GM18505 (cell line): ENCODE results near the gene YES1.
"Not testable (repeated sequence)": the region's sequence is repeated elsewhere in the genome, so short reads cannot be mapped to it uniquely, and the experiment has no call there.

Source experiments
- ATAC-seq: cut with Tn5 transposase; IDR thresholded peaks from one replicate; pipeline ENCODE4 v1.9.1; 2021; ENCODE audit not compliant: unreplicated experiment
- POLR2A ChIP-seq: IDR thresholded peaks from 4 replicates; pipeline ENCODE4 v1.6.1; 2011; ENCODE audit warnings: borderline replicate concordance; ENCODE audit not compliant: insufficient read depth, insufficient read length; ENCODE audit errors: extremely low read depth

The YES1 gene

GRCh38 chr18:789397-789796 is 22.6 kb downstream of the YES1 start:
- TF ChIP-seq POLR2A: no peak
- no peak for ATAC-seq

GRCh38 chr18:785242-785641 is 26.8 kb downstream of the YES1 start:
- TF ChIP-seq POLR2A: no peak
- ATAC-seq: no peak

GRCh38 chr18:784470-785172 is 27.4 kb downstream of the YES1 start:
- no peak for TF ChIP-seq POLR2A

GRCh38 chr18:778194-778927 is 33.7 kb downstream of the YES1 start:
- ATAC-seq: no peak
- no peak for TF ChIP-seq POLR2A

More at GRCh38 chr18:784470-785172, 27.4 kb downstream of the YES1 start:
- ATAC-seq: no peak

GRCh38 chr18:777021-777420 is 35.0 kb downstream of the YES1 start:
- no peak for ATAC-seq
- TF ChIP-seq POLR2A: no peak

GRCh38 chr18:776044-776443 is 36.0 kb downstream of the YES1 start:
- ATAC-seq: not testable (repeated sequence)

- no peak for TF ChIP-seq POLR2A
- ATAC-seq: no peak
These were observed 37.2 kb downstream of the YES1 start for GRCh38 chr18:774811-775210.

- no peak for ATAC-seq
These were observed 37.9 kb downstream of the YES1 start for GRCh38 chr18:773980-774624.

GRCh38 chr18:770583-770961 is 41.5 kb downstream of the YES1 start:
- no peak for ATAC-seq
- TF ChIP-seq POLR2A: no peak

More at GRCh38 chr18:773980-774624, 37.9 kb downstream of the YES1 start:
- TF ChIP-seq POLR2A: no peak

GRCh38 chr18:767961-768360 is 44.1 kb downstream of the YES1 start:
- ATAC-seq: no peak
- no peak for TF ChIP-seq POLR2A

- ATAC-seq: no peak
- TF ChIP-seq POLR2A: no peak
These were observed 44.8 kb downstream of the YES1 start for GRCh38 chr18:767084-767882.

- TF ChIP-seq POLR2A: no peak
- no peak for ATAC-seq
These were observed 45.5 kb downstream of the YES1 start for GRCh38 chr18:766550-766860.

GRCh38 chr18:765764-766549 is 46.1 kb downstream of the YES1 start:
- no peak for ATAC-seq
- no peak for TF ChIP-seq POLR2A

- not testable (repeated sequence) for ATAC-seq
These were observed 52.2 kb downstream of the YES1 start for GRCh38 chr18:759864-760263.
